GM21447 (cell line): Measurements from ENCODE around the gene CRADD.
"Not testable (repeated sequence)": the region's sequence is repeated elsewhere in the genome, so short reads cannot be mapped to it uniquely, and the experiment has no call there.

ENCODE experiments used
- ATAC-seq: cut with Tn5 transposase; IDR thresholded peaks from one replicate; pipeline ENCODE4 v1.9.1; 2021; ENCODE audit not compliant: unreplicated experiment

The CRADD gene

GRCh38 chr12:93677195-93678064 lies at the start of gene CRADD:
TSS of gene CRADD (plus strand) at chr12:93677375.
- peak; percentile 96 for ATAC-seq

- ATAC-seq: no peak
Measured at GRCh38 chr12:93632383-93632782, 44.8 kb upstream of the CRADD start.

GRCh38 chr12:93634416-93634815 lies 42.8 kb upstream of the CRADD start:
- ATAC-seq: no peak

GRCh38 chr12:93636708-93637107 lies 40.5 kb upstream of the CRADD start:
- ATAC-seq: no peak

- ATAC-seq: no peak
Measured at GRCh38 chr12:93638095-93638494, 39.1 kb upstream of the CRADD start.

GRCh38 chr12:93638954-93639353 lies 38.2 kb upstream of the CRADD start:
- no peak for ATAC-seq

GRCh38 chr12:93639406-93639805 lies 37.8 kb upstream of the CRADD start:
- ATAC-seq: no peak

- not testable (repeated sequence) for ATAC-seq
Measured at GRCh38 chr12:93641380-93641779, 35.8 kb upstream of the CRADD start.

GRCh38 chr12:93642751-93643150 lies 34.4 kb upstream of the CRADD start:
- ATAC-seq: no peak

GRCh38 chr12:93645702-93646101 lies 31.5 kb upstream of the CRADD start:
- no peak for ATAC-seq

- ATAC-seq: no peak
Measured at GRCh38 chr12:93650626-93651025, 26.5 kb upstream of the CRADD start.

- no peak for ATAC-seq
Measured at GRCh38 chr12:93653079-93653478, 24.1 kb upstream of the CRADD start.

GRCh38 chr12:93653712-93654111 lies 23.5 kb upstream of the CRADD start:
- no peak for ATAC-seq

GRCh38 chr12:93654421-93654820 lies 22.8 kb upstream of the CRADD start:
- ATAC-seq: no peak

GRCh38 chr12:93657071-93657470 lies 20.1 kb upstream of the CRADD start:
- no peak for ATAC-seq

GRCh38 chr12:93661021-93661420 lies 16.2 kb upstream of the CRADD start:
- no peak for ATAC-seq

- ATAC-seq: no peak
Measured at GRCh38 chr12:93663006-93663728, 14.0 kb upstream of the CRADD start.

GRCh38 chr12:93663729-93664084 lies 13.5 kb upstream of the CRADD start:
- ATAC-seq: no peak

GRCh38 chr12:93664573-93665138 lies 12.5 kb upstream of the CRADD start:
- ATAC-seq: no peak

- ATAC-seq: no peak
Measured at GRCh38 chr12:93667672-93668071, 9.5 kb upstream of the CRADD start.

GRCh38 chr12:93668919-93669418 lies 8.2 kb upstream of the CRADD start:
- peak; percentile 85 for ATAC-seq

- no peak for ATAC-seq
Measured at GRCh38 chr12:93669452-93669851, 7.7 kb upstream of the CRADD start.
